ENCODE measurements around the gene KLHL29. TPM values are rescaled to one million over a fixed set of nuclear protein-coding genes. Genes with fewer than 3 reads are reported as not detected.
A peak's percentile ranks its signal among the peaks of the same experiment; 100 is the strongest.

Gene KLHL29
- total RNA-seq, 2 donors from 2014 or later, result 1.0 to 2.4 TPM

DNA sequence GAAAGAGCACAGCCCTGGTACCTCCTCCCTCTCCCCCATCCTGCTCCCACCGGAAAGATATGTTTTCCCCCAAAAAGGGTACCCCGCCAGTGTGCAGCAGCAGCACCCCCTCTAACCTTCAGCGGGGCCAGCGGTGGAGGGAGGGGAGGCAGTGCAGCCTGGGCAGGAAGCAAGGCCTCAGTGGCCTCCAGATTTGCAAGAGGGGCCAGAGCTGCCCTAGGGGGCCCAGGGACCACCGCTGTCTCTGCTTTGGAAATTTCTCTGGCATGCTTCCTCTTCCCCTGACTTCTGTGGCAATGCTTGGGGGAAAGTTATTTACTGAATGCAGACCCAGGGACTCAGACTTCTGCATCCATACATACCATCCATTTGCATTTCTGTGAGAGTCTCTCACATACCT, 111.5 kb downstream of the KLHL29 start:
- Mint-ChIP-seq H3K27me3 (ENCODE audit: insufficient read depth) (no peaks in the 10 kb centered on the region), H3K4me3 (no peak overlapping the region), H3K4me1 (peaks cover 23% of the 10 kb centered on the region), H3K36me3 (ENCODE audit: low read depth) (no peaks in the 10 kb centered on the region), H3K9me3 (no peaks in the 10 kb centered on the region), H3K27ac (no peak overlapping the region)
- H3K4me1 ChIP-seq (ENCODE audit: control insufficient read depth, insufficient read depth, low read length), result no peaks in the 10 kb centered on the region
- no peak overlapping the region for H3K27ac ChIP-seq (ENCODE audit: low read depth, low read length)
- H3K36me3 ChIP-seq (ENCODE audit: control insufficient read depth, insufficient read depth, low read length), result no peaks in the 10 kb centered on the region
- DNase-seq, result peak; percentile 64
- 40 to 80% methylated on average over 1 to 5 of the region's 5 CpGs for WGBS, 2 experiments (ENCODE audit: insufficient coverage in 1 of 2, insufficient read length in 1 of 2)
- H3K27me3 ChIP-seq (ENCODE audit: control insufficient read depth, insufficient read depth, low read length, poor library complexity, severe bottlenecking), result no peaks in the 10 kb centered on the region
- TF ChIP-seq, protein P1, sequence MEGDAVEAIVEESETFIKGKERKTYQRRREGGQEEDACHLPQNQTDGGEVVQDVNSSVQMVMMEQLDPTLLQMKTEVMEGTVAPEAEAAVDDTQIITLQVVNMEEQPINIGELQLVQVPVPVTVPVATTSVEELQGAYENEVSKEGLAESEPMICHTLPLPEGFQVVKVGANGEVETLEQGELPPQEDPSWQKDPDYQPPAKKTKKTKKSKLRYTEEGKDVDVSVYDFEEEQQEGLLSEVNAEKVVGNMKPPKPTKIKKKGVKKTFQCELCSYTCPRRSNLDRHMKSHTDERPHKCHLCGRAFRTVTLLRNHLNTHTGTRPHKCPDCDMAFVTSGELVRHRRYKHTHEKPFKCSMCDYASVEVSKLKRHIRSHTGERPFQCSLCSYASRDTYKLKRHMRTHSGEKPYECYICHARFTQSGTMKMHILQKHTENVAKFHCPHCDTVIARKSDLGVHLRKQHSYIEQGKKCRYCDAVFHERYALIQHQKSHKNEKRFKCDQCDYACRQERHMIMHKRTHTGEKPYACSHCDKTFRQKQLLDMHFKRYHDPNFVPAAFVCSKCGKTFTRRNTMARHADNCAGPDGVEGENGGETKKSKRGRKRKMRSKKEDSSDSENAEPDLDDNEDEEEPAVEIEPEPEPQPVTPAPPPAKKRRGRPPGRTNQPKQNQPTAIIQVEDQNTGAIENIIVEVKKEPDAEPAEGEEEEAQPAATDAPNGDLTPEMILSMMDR (conservative IDR thresholded peaks at IDR 0.05), result no peak
- H3K9me3 ChIP-seq (ENCODE audit: control insufficient read depth, low read length), result no peaks in the 10 kb centered on the region
- no peak overlapping the region for H3K4me3 ChIP-seq (ENCODE audit: low read length)
- no peak overlapping the region for H3K9ac ChIP-seq (ENCODE audit: extremely low read depth, low read length, poor library complexity, severe bottlenecking)

DNA sequence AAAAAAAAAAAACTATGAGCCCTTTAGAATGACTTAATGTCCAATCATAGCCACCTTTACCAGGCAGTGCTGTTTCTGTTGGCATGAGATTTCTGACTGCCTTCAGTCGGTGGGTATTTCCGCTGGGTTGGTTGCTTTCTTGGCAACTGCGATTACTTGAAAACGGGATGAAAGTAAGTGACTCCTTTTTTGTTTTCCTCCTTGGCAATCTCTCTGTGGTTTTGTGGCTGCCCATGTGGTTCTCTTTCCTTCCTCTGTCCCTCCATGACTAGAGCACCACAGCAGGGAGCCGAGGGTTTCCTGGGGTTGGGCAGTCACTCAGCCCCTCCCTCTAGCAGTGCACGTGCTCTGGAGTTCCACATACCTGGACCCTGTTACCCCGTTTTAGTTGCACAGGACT, 112.1 kb downstream of the KLHL29 start:
- no peaks in the 10 kb centered on the region for H3K4me1 ChIP-seq (ENCODE audit: control insufficient read depth, insufficient read depth, low read length)
- Mint-ChIP-seq H3K27me3 (ENCODE audit: insufficient read depth) (no peaks in the 10 kb centered on the region), H3K9me3 (no peaks in the 10 kb centered on the region), H3K27ac (no peak overlapping the region), H3K4me3 (no peak overlapping the region), H3K4me1 (peaks cover 23% of the 10 kb centered on the region), H3K36me3 (ENCODE audit: low read depth) (no peaks in the 10 kb centered on the region)
- TF ChIP-seq, protein P1 (conservative IDR thresholded peaks at IDR 0.05), result no peak
- H3K27me3 ChIP-seq (ENCODE audit: control insufficient read depth, insufficient read depth, low read length, poor library complexity, severe bottlenecking), result no peaks in the 10 kb centered on the region
- no peak overlapping the region for H3K27ac ChIP-seq (ENCODE audit: low read depth, low read length)
- no peak overlapping the region for H3K4me3 ChIP-seq (ENCODE audit: low read length)
- no peaks in the 10 kb centered on the region for H3K9me3 ChIP-seq (ENCODE audit: control insufficient read depth, low read length)
- peak; percentile 66 for DNase-seq
- H3K9ac ChIP-seq (ENCODE audit: extremely low read depth, low read length, poor library complexity, severe bottlenecking), result no peak overlapping the region
- H3K36me3 ChIP-seq (ENCODE audit: control insufficient read depth, insufficient read depth, low read length), result no peaks in the 10 kb centered on the region
- 79 to 80% methylated on average over 7 of the region's 7 CpGs for WGBS, 2 experiments (ENCODE audit: insufficient coverage in 1 of 2, insufficient read length in 1 of 2)

DNA sequence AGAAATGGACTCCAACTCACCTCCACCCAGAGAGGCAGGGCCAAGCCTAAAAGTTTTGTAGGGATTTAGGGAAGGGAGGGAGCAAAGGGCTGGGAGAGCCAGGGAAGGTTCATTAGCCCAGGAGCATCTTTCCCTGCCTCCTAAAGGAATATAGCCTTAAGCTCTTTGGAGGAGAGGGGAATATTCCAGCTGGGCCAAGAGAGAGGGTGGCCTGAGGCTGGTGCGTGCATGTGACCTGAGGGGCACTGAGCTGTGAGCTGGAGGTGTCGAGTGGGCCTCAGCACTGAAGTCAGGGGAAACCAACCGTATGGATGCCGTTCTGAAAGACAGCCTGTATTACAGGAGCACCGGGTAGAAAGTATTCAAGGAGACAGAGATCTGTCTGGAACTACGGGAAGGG, 112.6 kb downstream of the KLHL29 start:
- TF ChIP-seq, protein P1 (conservative IDR thresholded peaks at IDR 0.05), result no peak
- H3K9ac ChIP-seq (ENCODE audit: extremely low read depth, low read length, poor library complexity, severe bottlenecking), result no peak overlapping the region
- Mint-ChIP-seq H3K4me3 (no peak overlapping the region), H3K36me3 (ENCODE audit: low read depth) (no peaks in the 10 kb centered on the region), H3K4me1 (peaks cover 23% of the 10 kb centered on the region), H3K27ac (no peak overlapping the region), H3K27me3 (ENCODE audit: insufficient read depth) (no peaks in the 10 kb centered on the region), H3K9me3 (no peaks in the 10 kb centered on the region)
- H3K27ac ChIP-seq (ENCODE audit: low read depth, low read length), result no peak overlapping the region
- no peaks in the 10 kb centered on the region for H3K27me3 ChIP-seq (ENCODE audit: control insufficient read depth, insufficient read depth, low read length, poor library complexity, severe bottlenecking)
- WGBS, 2 experiments (ENCODE audit: insufficient coverage in 1 of 2, insufficient read length in 1 of 2), result 77% methylated on average over 6 of the region's 6 CpGs
- DNase-seq, result no peak
- no peak overlapping the region for H3K4me3 ChIP-seq (ENCODE audit: low read length)
- no peaks in the 10 kb centered on the region for H3K36me3 ChIP-seq (ENCODE audit: control insufficient read depth, insufficient read depth, low read length)
- H3K4me1 ChIP-seq (ENCODE audit: control insufficient read depth, insufficient read depth, low read length), result no peaks in the 10 kb centered on the region
- H3K9me3 ChIP-seq (ENCODE audit: control insufficient read depth, low read length), result no peaks in the 10 kb centered on the region

Measured in endodermal cell (in vitro differentiated cells).